Measurements from ENCODE around the gene KDSR.

The KDSR gene, protein sequence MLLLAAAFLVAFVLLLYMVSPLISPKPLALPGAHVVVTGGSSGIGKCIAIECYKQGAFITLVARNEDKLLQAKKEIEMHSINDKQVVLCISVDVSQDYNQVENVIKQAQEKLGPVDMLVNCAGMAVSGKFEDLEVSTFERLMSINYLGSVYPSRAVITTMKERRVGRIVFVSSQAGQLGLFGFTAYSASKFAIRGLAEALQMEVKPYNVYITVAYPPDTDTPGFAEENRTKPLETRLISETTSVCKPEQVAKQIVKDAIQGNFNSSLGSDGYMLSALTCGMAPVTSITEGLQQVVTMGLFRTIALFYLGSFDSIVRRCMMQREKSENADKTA

GRCh38 chr18:63367053-63367953 is at the start of gene KDSR:
KDSR (minus strand) TSS chr18:63367206; CDS start chr18:63367118, 88 bp downstream.
- peak; percentile 98 for DNase-seq

DNA sequence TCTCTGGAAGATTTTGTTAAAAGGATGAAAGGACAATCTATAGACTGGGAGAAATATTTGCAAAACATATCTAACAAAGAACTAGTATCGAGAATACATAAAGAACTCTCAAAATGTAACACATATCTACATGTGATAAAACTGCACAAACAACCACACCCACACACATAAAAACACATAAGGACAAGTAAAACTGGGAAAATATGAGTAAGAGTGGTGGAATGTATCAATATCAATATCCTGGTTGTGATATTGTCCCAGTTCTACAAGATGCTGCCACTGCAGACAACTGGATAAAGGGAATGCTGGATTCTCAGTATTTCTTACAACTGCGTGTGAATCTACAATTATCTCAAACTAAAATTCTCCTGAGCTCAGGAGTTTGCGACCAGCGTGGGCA is 45.9 kb upstream of the KDSR start:
- DNase-seq: no peak

- no peak for DNase-seq
Observed at GRCh38 chr18:63410792-63411191, 43.8 kb upstream of the KDSR start.

GRCh38 chr18:63409301-63409700 is 42.3 kb upstream of the KDSR start:
- DNase-seq: no peak

- DNase-seq: no peak
Observed at GRCh38 chr18:63407734-63408133, 40.7 kb upstream of the KDSR start.

DNA sequence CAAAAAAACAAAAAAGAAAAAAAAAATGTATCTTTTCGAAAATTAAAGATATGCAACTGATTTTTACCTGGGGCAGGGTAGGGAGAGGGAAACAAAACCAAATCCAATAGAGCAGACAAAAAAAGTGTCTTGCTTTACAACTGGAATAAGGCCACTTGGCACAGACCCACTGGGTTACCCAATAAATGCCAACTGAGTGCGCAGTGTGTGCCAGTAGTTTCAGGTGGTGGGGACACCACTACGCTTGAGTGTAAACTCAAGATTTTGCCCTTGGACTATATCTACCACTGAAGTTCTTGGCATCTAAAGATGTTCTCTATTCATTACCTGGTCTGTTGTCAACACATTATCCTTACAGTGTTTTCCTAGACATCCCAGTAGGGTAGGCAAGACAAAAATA is 39.0 kb upstream of the KDSR start:
- DNase-seq: no peak

GRCh38 chr18:63402246-63403162 is 35.5 kb upstream of the KDSR start:
- DNase-seq: no peak

- DNase-seq: no peak
Observed at GRCh38 chr18:63399300-63399699, 32.3 kb upstream of the KDSR start.

GRCh38 chr18:63397349-63397748 is 30.3 kb upstream of the KDSR start:
- DNase-seq: no peak

- no peak for DNase-seq
Observed at GRCh38 chr18:63395503-63395902, 28.5 kb upstream of the KDSR start.

- DNase-seq: no peak
Observed at GRCh38 chr18:63394954-63395353, 27.9 kb upstream of the KDSR start.

DNA sequence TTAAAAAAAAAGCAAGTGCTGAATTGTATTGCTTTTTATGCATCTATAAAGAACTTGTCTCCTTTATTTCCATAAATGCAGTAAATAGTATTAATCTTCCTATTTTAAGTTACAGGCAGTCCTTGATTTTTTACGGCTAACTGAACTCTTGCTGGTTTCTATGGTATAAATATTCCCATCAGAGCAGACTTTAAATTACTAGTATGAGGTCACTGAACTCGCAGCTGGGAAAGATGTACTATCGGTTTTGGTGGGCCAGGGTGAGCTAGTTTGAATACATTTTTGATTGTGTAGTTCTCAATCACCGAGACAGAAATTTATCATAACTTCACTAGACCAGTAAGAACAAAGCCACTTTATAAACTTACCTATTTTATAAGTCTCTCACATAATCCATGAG is 20.9 kb upstream of the KDSR start:
- no peak for DNase-seq

DNA sequence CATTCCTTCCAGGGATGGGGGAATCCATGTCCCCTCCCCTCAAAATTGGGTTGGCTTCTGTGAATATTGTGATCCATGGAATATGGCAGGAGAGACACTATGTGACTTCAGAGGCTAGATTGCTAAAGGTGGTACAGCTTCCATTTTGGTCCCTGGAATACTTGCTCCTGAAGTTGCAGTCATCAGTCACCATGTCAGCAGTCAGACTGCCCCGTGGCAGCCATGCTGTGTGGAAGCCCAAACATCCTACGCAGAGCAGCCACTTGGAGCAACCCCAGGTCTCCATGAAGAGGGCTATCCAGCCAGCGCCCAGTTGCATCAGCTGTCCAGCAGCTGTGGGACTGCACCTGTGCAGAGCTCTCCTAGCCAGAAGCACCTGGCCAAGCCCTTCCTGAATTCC is 15.8 kb upstream of the KDSR start:
- DNase-seq: no peak

- no peak for DNase-seq
Observed at GRCh38 chr18:63379639-63379962, 12.6 kb upstream of the KDSR start.

- DNase-seq: no peak
Observed at GRCh38 chr18:63378919-63379638, 12.1 kb upstream of the KDSR start.

DNA sequence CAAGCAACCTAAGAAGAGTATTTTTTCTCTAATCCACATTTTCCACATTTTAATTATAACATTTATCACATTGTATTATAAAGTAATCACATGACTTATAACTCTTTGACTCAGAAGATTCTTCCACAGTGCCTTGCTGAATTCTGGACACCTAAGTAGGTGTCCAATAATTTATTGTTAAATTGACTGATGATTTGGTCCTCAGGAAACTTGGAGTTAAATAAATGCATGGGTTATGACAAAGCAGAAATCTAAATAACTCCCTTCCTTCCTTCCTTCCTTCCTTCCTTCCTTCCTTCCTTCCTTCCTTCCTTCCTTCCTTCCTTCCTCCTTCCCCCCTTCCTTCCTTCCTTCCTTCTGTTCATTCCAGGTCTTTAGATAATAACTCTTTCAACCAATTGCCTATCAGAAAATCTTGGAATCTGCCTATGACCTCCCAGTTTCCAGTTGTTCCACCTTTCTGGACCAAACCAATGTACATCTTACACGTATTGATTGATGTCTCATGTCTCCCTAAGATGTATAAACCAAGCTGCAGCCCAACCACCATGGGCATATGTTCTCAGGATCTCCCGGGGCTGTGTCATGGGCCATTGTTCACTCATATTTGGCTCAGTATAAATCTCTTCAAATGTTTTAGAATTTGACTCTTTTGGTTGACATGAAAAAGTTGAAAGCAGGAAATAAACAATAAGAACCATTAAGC is 10.4 kb upstream of the KDSR start:
- DNase-seq: no peak

- DNase-seq: no peak
Observed at GRCh38 chr18:63376538-63376937, 9.5 kb upstream of the KDSR start.

DNA sequence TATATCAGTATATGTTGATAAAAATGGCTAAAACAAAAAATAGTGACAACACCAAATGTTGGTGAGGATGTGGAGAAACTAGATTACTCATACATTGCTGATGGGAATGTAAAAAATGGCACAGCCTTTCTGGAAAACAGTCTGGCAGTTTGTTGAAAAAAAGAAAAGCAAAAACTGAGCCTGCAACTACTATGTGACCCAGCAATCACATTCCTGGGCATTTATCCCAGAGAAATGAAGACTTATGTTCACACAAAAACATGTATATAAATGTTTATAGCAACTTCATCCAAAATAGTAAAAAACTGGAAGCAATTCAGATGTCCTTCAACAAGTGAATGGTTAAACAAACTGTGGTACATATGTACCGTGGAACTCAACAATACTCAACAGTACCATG is 7.5 kb upstream of the KDSR start:
- no peak for DNase-seq

DNA sequence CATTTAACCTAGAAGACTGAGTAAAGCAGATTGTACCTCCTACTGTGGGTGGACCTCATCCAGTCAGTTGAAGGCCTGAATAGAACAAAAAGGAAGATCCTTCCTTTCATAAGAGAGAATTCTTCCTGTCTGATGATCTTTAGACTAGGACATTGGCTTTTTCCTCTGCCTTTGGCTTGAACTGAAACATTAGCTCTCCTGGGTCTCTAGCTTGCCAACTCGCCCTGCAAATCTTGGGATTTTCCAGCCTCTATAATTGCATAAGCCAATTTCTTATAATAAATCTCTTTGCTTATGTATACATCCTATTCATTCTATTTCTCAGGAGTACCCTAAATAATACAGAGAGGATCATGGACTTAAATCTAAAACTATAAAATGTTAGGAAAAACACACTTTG is 6.2 kb upstream of the KDSR start:
- peak; percentile 66 for DNase-seq

DNA sequence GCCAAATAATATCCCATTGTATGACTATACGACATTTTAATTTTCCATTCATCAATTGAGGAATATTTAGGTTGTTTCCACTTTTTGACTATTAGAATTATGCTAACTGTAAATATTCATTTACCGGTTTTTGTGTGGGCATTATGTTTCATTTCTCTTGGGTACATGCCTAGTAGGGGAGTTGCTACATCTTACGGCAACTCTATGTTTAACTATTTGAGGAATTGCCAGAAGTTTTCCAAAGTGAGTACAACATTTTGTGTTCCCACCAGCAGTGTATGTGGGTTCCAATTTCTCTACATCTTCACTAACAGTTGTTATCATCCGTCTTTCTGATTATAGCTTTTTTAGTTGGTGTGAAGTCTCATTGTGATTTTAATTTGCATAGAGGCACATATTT is 1.6 kb upstream of the KDSR start:
- no peak for DNase-seq

- DNase-seq: peak; percentile 47
Observed at GRCh38 chr18:63366213-63367052, 573 bp downstream of the KDSR start.
